Measurements from ENCODE around the gene ABCF3. TPM values are rescaled to one million over a fixed set of nuclear protein-coding genes. Genes with fewer than 3 reads are reported as not detected.
A peak's percentile ranks its signal among the peaks of the same experiment; 100 is the strongest.

The ABCF3 gene
- total RNA-seq, 1 experiment from 2014 or later = 32.2 TPM

DNA sequence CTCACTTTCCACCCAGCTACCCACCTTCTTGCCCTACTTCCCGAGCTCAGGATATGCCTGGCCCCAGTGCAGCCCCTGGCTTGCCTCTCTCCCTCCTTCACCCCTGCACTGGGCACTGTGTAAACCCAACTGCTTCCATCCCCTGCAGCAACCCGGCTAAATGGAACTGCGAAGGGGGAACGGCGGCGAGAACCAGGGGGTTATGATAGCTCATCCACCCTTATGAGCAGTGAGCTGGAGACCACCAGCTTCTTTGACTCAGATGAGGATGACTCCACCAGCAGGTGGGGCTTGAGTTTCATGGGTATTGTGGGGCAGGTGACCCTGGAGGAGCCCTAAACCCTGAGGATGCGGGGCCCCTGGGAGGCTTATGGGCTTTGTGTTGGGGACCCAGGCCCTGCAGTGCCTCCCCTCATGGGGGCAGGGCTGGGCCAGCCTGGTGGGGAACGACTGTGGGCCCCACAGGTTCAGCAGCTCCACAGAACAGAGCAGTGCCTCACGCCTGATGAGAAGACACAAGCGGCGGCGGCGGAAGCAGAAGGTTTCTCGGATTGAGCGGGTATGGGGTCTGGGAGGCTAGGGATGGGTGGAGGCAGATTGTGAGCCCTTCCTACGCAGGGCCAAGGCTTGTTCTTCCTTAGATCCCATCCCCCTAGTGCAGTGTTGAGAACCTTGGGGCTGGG lies 21.2 kb upstream of the ABCF3 start:
- in situ Hi-C loops (cut with HindIII; ENCODE audit: low pct_unique_long_range_greater_than_20kb, low sequenced_read_pairs) = no loop called here
- DNase-seq (ENCODE audit: low read depth, low spot score) = no peak

DNA sequence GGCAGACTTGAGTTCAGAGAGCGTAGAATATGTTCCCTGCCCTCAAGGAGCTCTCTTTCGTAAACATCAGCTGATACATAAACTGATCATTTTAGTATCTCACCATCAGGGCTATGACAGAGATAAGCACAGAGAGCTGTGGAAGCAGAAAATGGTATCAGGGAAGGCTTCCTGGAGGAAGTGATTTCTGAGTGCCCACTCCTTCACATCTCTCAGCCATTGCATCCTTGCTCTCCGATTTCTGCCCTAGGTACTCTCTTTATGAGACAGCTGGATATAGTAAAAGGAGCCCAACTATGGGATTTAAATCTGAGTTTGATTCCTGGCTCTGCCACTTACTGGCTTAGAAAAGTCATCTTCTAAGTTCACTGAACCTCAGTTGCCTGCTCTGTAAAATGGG lies 20.5 kb upstream of the ABCF3 start:
- in situ Hi-C loops (cut with HindIII; ENCODE audit: low pct_unique_long_range_greater_than_20kb, low sequenced_read_pairs) = no loop called here

GRCh38 chr3:184166671-184167070 lies 19.3 kb upstream of the ABCF3 start:
- no peak for DNase-seq (ENCODE audit: low read depth, low spot score)
- in situ Hi-C loops (cut with HindIII; ENCODE audit: low pct_unique_long_range_greater_than_20kb, low sequenced_read_pairs) = no loop called here

More for the DNA sequence above, 20.5 kb upstream of the ABCF3 start:
- no peak for DNase-seq (ENCODE audit: low read depth, low spot score)

- in situ Hi-C loops (cut with HindIII; ENCODE audit: low pct_unique_long_range_greater_than_20kb, low sequenced_read_pairs) = no loop called here
- no peak for DNase-seq (ENCODE audit: low read depth, low spot score)
Observed at GRCh38 chr3:184167786-184168185, 18.2 kb upstream of the ABCF3 start.

DNA sequence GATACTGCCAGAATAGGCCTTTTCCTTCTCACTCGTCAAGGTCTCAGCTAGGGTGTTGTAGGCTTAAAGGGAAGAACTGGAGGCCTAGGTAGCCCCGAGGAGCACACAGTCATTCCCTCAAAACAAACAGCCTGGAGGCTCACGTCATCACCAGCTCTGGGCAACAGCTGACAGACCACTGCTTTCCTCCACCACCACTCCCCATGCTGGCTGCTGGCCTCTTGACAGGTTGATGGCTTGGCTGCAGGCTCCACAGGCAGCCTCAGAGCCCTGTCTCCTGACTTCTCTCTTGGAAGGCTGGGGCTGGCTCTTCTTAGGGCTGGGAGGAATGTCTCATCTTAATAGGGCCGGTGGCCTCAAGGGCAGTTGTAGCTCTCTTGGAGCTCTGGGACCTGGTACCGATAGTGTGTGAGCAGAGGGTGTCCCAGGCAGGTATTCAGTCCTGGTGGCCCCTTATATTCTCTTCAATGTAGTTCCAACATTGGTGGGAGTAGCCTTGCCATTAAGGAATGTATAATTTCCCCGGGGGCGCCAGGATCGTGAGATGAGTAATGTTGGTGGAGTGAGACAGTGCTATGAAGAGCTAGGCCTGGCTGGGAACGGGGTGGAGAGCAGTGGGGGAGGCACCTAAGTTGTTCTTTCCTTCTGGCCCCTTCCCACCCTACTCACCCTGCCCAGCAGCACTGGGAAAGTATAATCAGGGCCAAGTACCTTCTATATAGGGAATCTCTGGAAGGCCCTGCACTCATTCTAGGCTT lies 17.5 kb upstream of the ABCF3 start:
- in situ Hi-C loops (cut with HindIII; ENCODE audit: low pct_unique_long_range_greater_than_20kb, low sequenced_read_pairs) = no loop called here
- DNase-seq (ENCODE audit: low read depth, low spot score) = no peak

GRCh38 chr3:184169896-184170875 lies 15.8 kb upstream of the ABCF3 start:
- in situ Hi-C loops (cut with HindIII; ENCODE audit: low pct_unique_long_range_greater_than_20kb, low sequenced_read_pairs) = no loop called here
- no peak for DNase-seq (ENCODE audit: low read depth, low spot score)

DNA sequence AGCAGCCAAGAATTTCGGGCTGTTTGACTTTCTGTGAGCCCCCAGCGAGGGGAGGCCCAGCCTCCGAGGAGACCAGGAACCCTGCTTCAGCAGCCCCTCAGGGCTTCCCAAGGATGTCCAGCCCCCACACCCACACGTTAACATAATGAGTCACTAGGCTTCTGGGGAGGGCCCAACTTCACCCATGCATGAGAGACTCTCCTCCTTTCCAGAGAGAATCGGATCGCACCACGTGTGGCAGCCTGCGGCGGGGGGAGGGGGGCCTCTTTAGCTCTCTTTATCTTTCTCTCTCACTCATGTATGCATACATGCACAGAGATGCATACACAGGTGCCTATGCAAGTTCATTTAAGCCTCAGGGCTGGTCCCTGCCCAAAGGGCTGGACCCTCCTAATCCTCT lies 14.4 kb upstream of the ABCF3 start:
- in situ Hi-C loops (cut with HindIII; ENCODE audit: low pct_unique_long_range_greater_than_20kb, low sequenced_read_pairs) = no loop called here
- no peak for DNase-seq (ENCODE audit: low read depth, low spot score)

DNA sequence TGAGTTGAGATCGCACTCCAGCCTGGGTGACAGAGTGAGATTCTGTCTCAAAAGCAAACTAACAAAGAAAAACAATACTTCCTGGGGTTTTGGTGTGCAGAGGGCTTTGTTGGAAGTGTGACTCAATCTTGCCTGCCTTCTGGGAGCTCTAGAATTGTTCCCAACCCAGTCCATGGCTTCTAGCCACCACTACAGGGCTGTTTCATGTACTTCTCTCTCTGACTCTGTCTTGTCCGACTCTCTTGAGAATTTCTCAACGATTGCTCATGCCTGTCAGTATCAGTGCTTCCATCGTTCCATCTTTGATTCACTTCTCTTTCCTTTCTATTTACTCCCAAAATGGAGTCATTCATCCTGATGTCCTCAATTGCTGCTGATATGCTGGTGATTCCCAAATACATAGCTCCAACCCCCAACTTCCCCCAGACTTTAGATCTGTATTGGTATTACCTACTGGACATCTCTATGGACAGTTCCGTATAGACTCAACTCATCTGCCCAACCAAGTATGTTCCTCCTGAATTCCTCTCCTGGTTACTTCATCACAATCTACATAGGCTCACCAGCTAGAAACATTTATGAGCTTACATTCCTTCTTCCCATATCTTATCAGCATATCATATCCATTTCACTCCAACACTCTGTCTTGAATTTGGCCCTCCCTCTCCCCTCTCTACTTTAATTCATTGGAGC lies 13.2 kb upstream of the ABCF3 start:
- in situ Hi-C loops (cut with HindIII; ENCODE audit: low pct_unique_long_range_greater_than_20kb, low sequenced_read_pairs) = no loop called here

DNA sequence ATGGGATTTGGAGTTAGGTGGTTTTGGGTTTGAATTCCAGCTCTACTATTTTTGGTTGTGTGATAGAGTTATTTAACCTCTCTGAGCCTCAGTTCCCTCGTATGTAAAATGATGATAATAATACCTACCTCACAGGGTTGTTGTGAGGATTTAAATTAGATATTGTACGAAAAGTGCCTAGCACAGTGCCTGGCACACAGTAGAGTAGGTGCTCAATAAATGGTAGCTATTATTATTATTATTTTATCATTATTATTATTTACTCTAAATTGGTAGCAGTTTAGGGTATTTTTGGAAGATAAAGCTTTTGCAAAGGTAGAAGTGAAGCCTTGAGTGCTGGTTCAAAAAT lies 12.7 kb upstream of the ABCF3 start:
- in situ Hi-C loops (cut with HindIII; ENCODE audit: low pct_unique_long_range_greater_than_20kb, low sequenced_read_pairs) = no loop called here
- no peak for DNase-seq (ENCODE audit: low read depth, low spot score)

More for the DNA sequence above, 13.2 kb upstream of the ABCF3 start:
- DNase-seq (ENCODE audit: low read depth, low spot score) = no peak

GRCh38 chr3:184174284-184174645 lies 11.7 kb upstream of the ABCF3 start:
- DNase-seq (ENCODE audit: low read depth, low spot score) = no peak
- in situ Hi-C loops (cut with HindIII; ENCODE audit: low pct_unique_long_range_greater_than_20kb, low sequenced_read_pairs) = no loop called here

- DNase-seq (ENCODE audit: low read depth, low spot score) = peak; percentile 99
- in situ Hi-C loops (cut with HindIII; ENCODE audit: low pct_unique_long_range_greater_than_20kb, low sequenced_read_pairs) = no loop called here
Observed at GRCh38 chr3:184174646-184175492, 11.1 kb upstream of the ABCF3 start, which contains the start of gene AP2M1. AP2M1 (plus strand) TSS chr3:184174855; CDS start chr3:184176994, 2,139 bp downstream.

GRCh38 chr3:184175506-184175905 lies 10.5 kb upstream of the ABCF3 start:
- in situ Hi-C loops (cut with HindIII; ENCODE audit: low pct_unique_long_range_greater_than_20kb, low sequenced_read_pairs) = no loop called here

DNA sequence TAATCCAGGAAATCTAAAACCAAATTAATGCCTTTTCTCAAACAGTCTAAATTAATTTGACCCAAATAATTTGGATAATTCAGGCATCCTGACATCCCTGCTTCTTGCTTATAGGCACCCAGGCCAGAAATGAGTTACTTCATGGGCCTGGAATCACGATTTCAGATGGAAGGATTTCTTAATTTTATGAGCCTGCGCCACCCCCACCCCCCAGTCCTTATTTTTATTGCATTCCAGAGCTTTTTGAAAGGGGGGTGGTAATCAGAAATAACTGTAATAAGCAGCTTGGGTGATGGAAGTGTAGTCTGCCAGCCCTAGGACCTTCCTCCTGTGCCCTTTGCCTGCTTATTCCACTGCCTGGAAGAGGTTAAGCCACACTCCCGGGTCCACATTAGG lies 10.0 kb upstream of the ABCF3 start:
- DNase-seq (ENCODE audit: low read depth, low spot score) = no peak
- in situ Hi-C loops (cut with HindIII; ENCODE audit: low pct_unique_long_range_greater_than_20kb, low sequenced_read_pairs) = no loop called here

More at GRCh38 chr3:184175506-184175905, 10.5 kb upstream of the ABCF3 start:
- no peak for DNase-seq (ENCODE audit: low read depth, low spot score)

DNA sequence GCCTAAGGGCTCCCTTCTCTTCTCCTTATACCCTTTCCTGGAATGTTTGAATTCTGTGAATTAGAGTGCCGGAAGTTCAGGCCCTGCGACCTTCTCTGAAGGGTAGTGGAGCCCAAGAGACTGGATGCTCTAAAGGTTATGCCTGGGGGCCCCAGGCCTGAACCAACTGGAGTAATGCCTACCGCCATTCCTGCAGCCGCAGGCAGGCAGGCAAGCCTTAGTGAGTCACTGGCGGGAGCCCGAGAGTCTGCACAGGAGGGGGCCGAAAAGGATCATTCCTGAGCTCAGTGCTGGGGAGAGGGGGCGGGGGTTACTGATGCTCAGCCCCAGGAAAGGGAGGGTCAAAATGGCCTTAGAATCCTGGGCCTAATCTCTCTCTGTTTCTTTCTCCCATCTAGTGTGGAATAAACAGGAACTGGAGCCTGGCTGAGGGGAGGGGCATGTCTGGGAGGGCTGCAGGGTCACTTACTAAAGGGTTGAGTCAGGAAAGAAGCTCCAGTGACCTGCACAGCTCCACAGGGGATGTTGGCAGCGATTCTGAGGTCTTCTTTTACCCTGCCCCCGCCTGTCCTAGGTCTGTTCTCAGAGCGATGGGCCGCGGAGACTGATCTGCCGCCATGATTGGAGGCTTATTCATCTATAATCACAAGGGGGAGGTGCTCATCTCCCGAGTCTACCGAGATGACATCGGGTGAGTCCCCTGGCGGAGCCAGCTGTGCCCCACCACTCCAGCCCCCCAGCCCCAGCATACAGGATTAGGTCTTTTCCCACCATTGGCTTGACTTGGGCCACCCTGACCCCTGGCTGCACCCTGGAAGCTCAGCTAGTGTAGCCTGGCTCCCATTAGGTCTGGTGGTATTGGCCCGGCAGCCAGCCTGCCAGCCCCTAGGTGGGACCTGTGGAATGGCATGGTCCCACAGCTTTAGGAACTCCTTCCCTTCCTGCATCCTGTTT lies 9.3 kb upstream of the ABCF3 start:
- in situ Hi-C loops (cut with HindIII; ENCODE audit: low pct_unique_long_range_greater_than_20kb, low sequenced_read_pairs) = no loop called here
- DNase-seq (ENCODE audit: low read depth, low spot score) = peak; percentile 64

GRCh38 chr3:184177331-184177731 lies 8.7 kb upstream of the ABCF3 start:
- no peak for DNase-seq (ENCODE audit: low read depth, low spot score)
- in situ Hi-C loops (cut with HindIII; ENCODE audit: low pct_unique_long_range_greater_than_20kb, low sequenced_read_pairs) = no loop called here
